Measurements from ENCODE around the gene ATP8B1.

DNA sequence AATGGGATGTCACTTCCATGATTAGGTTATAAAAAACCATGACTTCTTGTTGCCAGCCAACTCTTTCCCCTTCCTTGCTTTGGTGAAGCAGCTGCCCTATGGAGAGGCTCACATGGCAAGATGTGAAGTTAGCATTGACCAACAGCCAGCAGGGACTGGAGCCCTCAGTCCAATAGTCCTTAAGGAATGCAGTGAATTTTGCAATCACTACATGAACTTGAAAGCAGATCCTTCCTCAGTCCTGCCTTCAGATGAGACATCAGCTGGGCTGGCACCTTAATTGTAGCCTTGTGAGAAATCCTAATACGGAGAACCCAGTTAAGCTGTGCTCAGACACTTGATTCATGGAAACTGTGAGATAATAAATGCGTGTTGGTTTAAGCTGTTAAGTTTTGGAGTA is 61.8 kb downstream of the ATP8B1 start:
- TF ChIP-seq, protein P1, sequence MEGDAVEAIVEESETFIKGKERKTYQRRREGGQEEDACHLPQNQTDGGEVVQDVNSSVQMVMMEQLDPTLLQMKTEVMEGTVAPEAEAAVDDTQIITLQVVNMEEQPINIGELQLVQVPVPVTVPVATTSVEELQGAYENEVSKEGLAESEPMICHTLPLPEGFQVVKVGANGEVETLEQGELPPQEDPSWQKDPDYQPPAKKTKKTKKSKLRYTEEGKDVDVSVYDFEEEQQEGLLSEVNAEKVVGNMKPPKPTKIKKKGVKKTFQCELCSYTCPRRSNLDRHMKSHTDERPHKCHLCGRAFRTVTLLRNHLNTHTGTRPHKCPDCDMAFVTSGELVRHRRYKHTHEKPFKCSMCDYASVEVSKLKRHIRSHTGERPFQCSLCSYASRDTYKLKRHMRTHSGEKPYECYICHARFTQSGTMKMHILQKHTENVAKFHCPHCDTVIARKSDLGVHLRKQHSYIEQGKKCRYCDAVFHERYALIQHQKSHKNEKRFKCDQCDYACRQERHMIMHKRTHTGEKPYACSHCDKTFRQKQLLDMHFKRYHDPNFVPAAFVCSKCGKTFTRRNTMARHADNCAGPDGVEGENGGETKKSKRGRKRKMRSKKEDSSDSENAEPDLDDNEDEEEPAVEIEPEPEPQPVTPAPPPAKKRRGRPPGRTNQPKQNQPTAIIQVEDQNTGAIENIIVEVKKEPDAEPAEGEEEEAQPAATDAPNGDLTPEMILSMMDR (IDR thresholded peaks at IDR 0.05) = no peak
- TF ChIP-seq EP300 (IDR thresholded peaks at IDR 0.05) (no peak), POLR2AphosphoS5 (IDR thresholded peaks at IDR 0.05) (no peak)

Measured in stomach (tissue), 4 donors.